Measurements from ENCODE around the gene C19orf12. TPM values are rescaled to one million over a fixed set of nuclear protein-coding genes. Genes with fewer than 3 reads are reported as not detected.

C19orf12 gene
- total RNA-seq, 1 donor from 2014 or later: 47.9 TPM

DNA sequence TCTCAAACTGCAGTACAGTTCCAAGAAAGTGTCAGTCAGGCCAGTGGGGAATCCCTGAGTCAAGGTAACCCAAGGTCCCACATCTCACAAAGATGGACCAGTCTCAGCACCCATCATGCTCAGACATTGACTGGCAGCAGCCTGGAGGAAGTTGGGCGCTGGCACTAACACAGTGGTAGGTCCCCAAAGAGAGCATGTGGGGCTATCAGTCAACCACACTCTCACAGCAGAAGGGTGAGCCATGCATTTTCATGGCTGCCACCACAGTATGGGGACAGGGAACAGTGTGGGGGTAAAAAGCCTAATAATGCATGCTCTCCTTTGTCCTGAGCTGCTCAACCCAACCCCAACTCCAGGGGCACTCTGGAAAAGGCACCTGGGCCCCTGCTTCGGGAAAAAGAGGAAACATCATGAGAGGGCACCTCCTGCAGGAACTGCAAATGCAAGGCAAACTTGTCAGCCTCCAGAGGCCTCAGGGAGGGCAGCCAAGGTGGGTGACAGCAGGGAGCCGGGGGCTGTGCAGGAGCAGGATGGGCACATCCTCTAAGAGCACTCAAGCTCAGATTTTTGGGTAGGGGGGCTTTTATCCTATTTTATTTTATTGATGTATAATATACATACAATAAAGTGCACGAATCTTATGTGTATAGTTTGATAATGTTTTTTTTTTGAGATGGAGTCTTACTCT lies 59.3 kb downstream of the C19orf12 start:
- Mint-ChIP-seq H3K36me3 (ENCODE audit: low read depth) (no peaks in the 10 kb centered on the region), H3K27ac (no peak overlapping the region), H3K27me3 (ENCODE audit: insufficient read depth) (peaks cover 20% of the 10 kb centered on the region), H3K9me3 (peaks cover 11% of the 10 kb centered on the region), H3K4me1 (ENCODE audit: low read depth) (peaks cover 26% of the 10 kb centered on the region), H3K4me3 (no peak overlapping the region)
- DNase-seq (ENCODE audit: low spot score): no peak
- intact Hi-C loops (cut with micrococcal nuclease): no loop called here

GRCh38 chr19:29653398-29653797 lies 61.7 kb downstream of the C19orf12 start:
- H3K27me3 Mint-ChIP-seq (ENCODE audit: insufficient read depth): peaks cover 20% of the 10 kb centered on the region
- peaks cover 23% of the 10 kb centered on the region for H3K4me1 Mint-ChIP-seq (ENCODE audit: low read depth)
- DNase-seq (ENCODE audit: low spot score): no peak
- peaks cover 11% of the 10 kb centered on the region for H3K9me3 Mint-ChIP-seq
- intact Hi-C loops (cut with micrococcal nuclease): no loop called here
- no peak overlapping the region for H3K4me3 Mint-ChIP-seq
- H3K27ac Mint-ChIP-seq: no peak overlapping the region
- H3K36me3 Mint-ChIP-seq (ENCODE audit: low read depth): no peaks in the 10 kb centered on the region

DNA sequence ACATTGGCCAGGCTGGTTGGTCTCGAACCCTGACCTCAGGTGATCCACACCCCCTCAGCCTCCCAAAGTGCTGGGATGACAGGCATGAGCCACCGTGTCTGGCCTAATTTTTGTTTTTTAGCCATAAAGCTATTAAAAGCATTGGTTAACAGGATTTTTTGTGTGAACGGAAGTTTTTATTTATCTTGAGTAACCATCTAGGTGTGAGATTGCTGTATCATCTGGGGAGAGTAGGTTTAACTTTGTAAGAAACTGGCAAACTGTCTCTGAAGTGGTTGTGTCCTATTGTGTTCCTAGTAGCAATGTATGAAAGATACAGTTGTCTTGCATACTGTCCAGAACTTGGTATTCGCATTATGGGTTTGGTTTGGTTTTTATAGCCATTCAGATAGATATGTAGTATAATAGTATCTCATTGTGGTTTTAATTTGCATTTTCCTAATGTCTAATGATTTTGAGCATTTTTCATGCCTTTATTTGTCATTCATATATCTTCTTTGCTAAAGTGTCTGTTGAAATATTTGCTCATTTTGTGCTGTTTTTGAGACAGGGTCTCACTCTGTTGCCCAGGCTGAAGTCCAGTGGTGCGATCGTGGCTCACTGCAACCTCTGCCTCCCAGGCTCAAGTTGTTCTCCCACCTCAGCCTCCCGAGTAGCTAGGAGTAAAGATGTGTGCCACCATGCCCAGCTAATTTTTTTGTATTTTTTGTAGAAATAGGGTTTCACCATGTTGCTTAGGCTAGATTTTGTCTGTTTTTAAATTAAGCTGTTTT lies 63.3 kb downstream of the C19orf12 start:
- intact Hi-C loops (cut with micrococcal nuclease): no loop called here
- H3K27ac Mint-ChIP-seq: no peak overlapping the region
- peaks cover 11% of the 10 kb centered on the region for H3K9me3 Mint-ChIP-seq
- peaks cover 23% of the 10 kb centered on the region for H3K4me1 Mint-ChIP-seq (ENCODE audit: low read depth)
- no peaks in the 10 kb centered on the region for H3K36me3 Mint-ChIP-seq (ENCODE audit: low read depth)
- peaks cover 18% of the 10 kb centered on the region for H3K27me3 Mint-ChIP-seq (ENCODE audit: insufficient read depth)
- no peak overlapping the region for H3K4me3 Mint-ChIP-seq
- DNase-seq (ENCODE audit: low spot score): no peak

DNA sequence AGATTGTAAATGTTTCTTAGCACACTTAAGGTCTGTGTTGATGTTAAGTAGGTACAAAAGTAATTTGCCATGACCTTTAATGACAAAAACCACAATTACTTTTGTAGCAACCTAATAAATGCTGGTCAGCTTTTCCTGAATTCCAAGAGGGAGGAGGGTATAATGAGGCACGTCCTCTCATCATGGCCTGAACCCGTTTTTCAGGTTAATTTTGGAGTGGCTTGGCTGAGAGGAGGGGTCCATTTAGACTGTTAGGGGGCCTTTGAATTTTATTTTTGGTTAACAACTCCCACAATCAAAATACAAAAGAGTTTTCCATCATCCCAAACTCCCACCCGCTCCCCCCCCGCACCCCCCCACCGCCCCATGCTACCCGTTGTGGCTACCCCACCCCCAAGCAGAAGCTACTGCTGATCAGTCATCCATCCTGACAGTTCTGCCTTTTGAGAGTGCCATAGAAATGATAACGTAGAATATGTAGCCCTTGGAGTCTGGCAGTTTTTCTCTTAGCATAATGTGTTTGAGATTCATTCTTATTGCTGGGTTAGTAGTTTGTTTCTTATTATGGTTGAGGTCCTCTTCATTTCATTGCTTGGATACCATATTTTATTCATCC lies 64.2 kb downstream of the C19orf12 start:
- Mint-ChIP-seq H3K27ac (no peak overlapping the region), H3K36me3 (ENCODE audit: low read depth) (no peaks in the 10 kb centered on the region), H3K9me3 (peaks cover 11% of the 10 kb centered on the region), H3K4me1 (ENCODE audit: low read depth) (peaks cover 29% of the 10 kb centered on the region), H3K27me3 (ENCODE audit: insufficient read depth) (peaks cover 18% of the 10 kb centered on the region), H3K4me3 (no peak overlapping the region)
- intact Hi-C loops (cut with micrococcal nuclease): no loop called here
- DNase-seq (ENCODE audit: low spot score): no peak

Other genes with a start within 250 kb of the C19orf12 start
- not detected in 2 replicates for gene VSTM2B, start 189.3 kb downstream of the C19orf12 start, total RNA-seq
- gene POP4, start 109.0 kb downstream of the C19orf12 start, total RNA-seq: 115 and 119 TPM in 2 replicates
- 30.9 and 35.0 TPM in 2 replicates for gene PLEKHF1, start 49.8 kb downstream of the C19orf12 start, total RNA-seq
- 55.1 and 58.4 TPM in 2 replicates for gene CCNE1, start 96.7 kb upstream of the C19orf12 start, total RNA-seq
- 62.9 and 67.6 TPM in 2 replicates for gene URI1, start 227.0 kb upstream of the C19orf12 start, total RNA-seq